GM10266 (cell line): ENCODE measurements around the gene DIP2C.
"Not testable (repeated sequence)": the region's sequence is repeated elsewhere in the genome, so short reads cannot be mapped to it uniquely, and the experiment has no call there.

Source experiments
- DNase-seq: peaks from one replicate; pipeline ENCODE4 v3.0.0; 2012; ENCODE audit errors: extremely low spot score
- CTCF ChIP-seq: IDR thresholded peaks from 2 replicates; pipeline ENCODE4 v1.5.1; 2012; ENCODE audit warnings: mild to moderate bottlenecking, low read depth; ENCODE audit not compliant: control insufficient read depth, insufficient read depth; ENCODE audit errors: missing control alignments

DIP2C gene

GRCh38 chr10:323651-324293 lies 365.7 kb downstream of the DIP2C start:
- TF ChIP-seq CTCF: no peak
- DNase-seq: no peak

- DNase-seq: not testable (repeated sequence)
Measured at GRCh38 chr10:323046-323445, 366.4 kb downstream of the DIP2C start.

GRCh38 chr10:320771-321170 lies 368.7 kb downstream of the DIP2C start:
- no peak for TF ChIP-seq CTCF

GRCh38 chr10:317926-318325 lies 371.5 kb downstream of the DIP2C start:
- no peak for DNase-seq
- TF ChIP-seq CTCF: no peak

More at GRCh38 chr10:320771-321170, 368.7 kb downstream of the DIP2C start:
- DNase-seq: no peak

GRCh38 chr10:317271-317769 lies 372.1 kb downstream of the DIP2C start:
- no peak for TF ChIP-seq CTCF
- DNase-seq: peak; percentile 67

GRCh38 chr10:316390-316789 lies 373.1 kb downstream of the DIP2C start:
- TF ChIP-seq CTCF: no peak

GRCh38 chr10:314871-315270 lies 374.6 kb downstream of the DIP2C start:
- TF ChIP-seq CTCF: no peak
- DNase-seq: no peak

More at GRCh38 chr10:316390-316789, 373.1 kb downstream of the DIP2C start:
- no peak for DNase-seq

- no peak for DNase-seq
- no peak for TF ChIP-seq CTCF
Measured at GRCh38 chr10:314381-314780, 375.1 kb downstream of the DIP2C start.
